Keratinocyte (primary cell): ENCODE results near the gene PLEKHJ1. TPM values are rescaled to one million over a fixed set of nuclear protein-coding genes. Genes with fewer than 3 reads are reported as not detected.

Experiments
- DNase-seq: peaks from one replicate; pipeline ENCODE4 v3.0.0-alpha.2; 2011; ENCODE audit warnings: low read depth, missing footprints, low spot score
- FAIRE-seq: peaks from 2 replicates; lab custom pipeline; 2011; peaks lifted over from hg19 to GRCh38; lab: Jason Lieb, UNC
- H2AFZ ChIP-seq: 2 replicates; pipeline ENCODE4 v1.6.0; 2012; ENCODE audit warnings: low read length, control low read depth, inconsistent platforms; ENCODE audit not compliant: control insufficient read depth
- H3K27ac ChIP-seq: 2 replicates; pipeline ENCODE4 v1.5.1; 2011; ENCODE audit warnings: low read length; ENCODE audit not compliant: control insufficient read depth, insufficient read depth
- H3K27me3 ChIP-seq: 3 replicates; pipeline ENCODE4 v1.6.0; 2011; ENCODE audit warnings: low read length; ENCODE audit not compliant: control insufficient read depth, insufficient read depth; ENCODE audit errors: extremely low read depth
- H3K36me3 ChIP-seq, 2 experiments: 2 replicates in 1 of 2; 3 replicates in 1 of 2; pipeline ENCODE4 v1.5.1; 2011; ENCODE audit warnings: low read length in 2 of 2, mild to moderate bottlenecking in 1 of 2; ENCODE audit not compliant: control insufficient read depth in 2 of 2, insufficient read depth in 2 of 2; ENCODE audit errors: extremely low read depth in 1 of 2
- H3K4me1 ChIP-seq: 3 replicates; pipeline ENCODE4 v1.5.1; 2011; ENCODE audit warnings: low read length; ENCODE audit not compliant: control insufficient read depth, insufficient read depth; ENCODE audit errors: extremely low read depth
- H3K4me2 ChIP-seq: 3 replicates; pipeline ENCODE4 v1.6.0; 2011; ENCODE audit warnings: low read depth, low read length; ENCODE audit not compliant: control insufficient read depth, insufficient read depth; ENCODE audit errors: extremely low read depth
- H3K4me3 ChIP-seq, 3 experiments: fragments of 200-600 bp in 1 of 3; sonication (generic) in 1 of 3; 2 replicates in 2 of 3; 3 replicates in 1 of 3; pipeline ENCODE4 v1.5.1; 2011 to 2016; ENCODE audit warnings: low read length in 3 of 3, mild to moderate bottlenecking in 3 of 3, control low read depth in 2 of 3, inconsistent platforms in 1 of 3, low read depth in 1 of 3, mixed read lengths in 1 of 3, mixed run types in 1 of 3, moderate library complexity in 1 of 3; ENCODE audit not compliant: control insufficient read depth in 2 of 3, insufficient read depth in 2 of 3; ENCODE audit errors: extremely low read depth in 1 of 3
- H3K79me2 ChIP-seq: 2 replicates; pipeline ENCODE4 v1.6.0; 2012; ENCODE audit warnings: low read length; ENCODE audit not compliant: control insufficient read depth, insufficient read depth
- H3K9ac ChIP-seq: 3 replicates; pipeline ENCODE4 v1.6.0; 2011; ENCODE audit warnings: low read length; ENCODE audit not compliant: control insufficient read depth, insufficient read depth; ENCODE audit errors: extremely low read depth
- H3K9me1 ChIP-seq: 3 replicates; pipeline ENCODE4 v1.6.0; 2011; ENCODE audit warnings: low read length; ENCODE audit not compliant: control insufficient read depth, insufficient read depth; ENCODE audit errors: extremely low read depth
- H3K9me3 ChIP-seq: 2 replicates; pipeline ENCODE4 v1.5.1; 2012; ENCODE audit warnings: low read depth, low read length; ENCODE audit not compliant: control insufficient read depth
- H4K20me1 ChIP-seq: 3 replicates; pipeline ENCODE4 v1.6.0; 2011; ENCODE audit warnings: low read length; ENCODE audit not compliant: control insufficient read depth, insufficient read depth; ENCODE audit errors: extremely low read depth
- EZH2 ChIP-seq: IDR thresholded peaks from one replicate; pipeline ENCODE4 v1.6.1; 2012; ENCODE audit warnings: inconsistent platforms, mild to moderate bottlenecking, low read length, moderate library complexity
- dilution Hi-C: fragments of 300-500 bp; cut with MboI; formaldehyde crosslinking; loops from one replicate; pipeline ENCODE4 v1.7.0; 2020; ENCODE audit warnings: low sequenced_read_pairs; ENCODE audit not compliant: extremely low pct_ligation_motif_present
- polyA plus RNA-seq, 5 experiments: library from polyadenylated mRNA; depleted of rRNA in 3 of 5; stranded (reverse) in 3 of 5; stranded (forward) in 1 of 5; unstranded in 1 of 5; fragments of >200 nt; gene quantifications; 1 replicate in 1 of 5; 2 replicates in 3 of 5; 3 replicates in 1 of 5; pipeline versions ENCODE4 v1.2.1 to v1.2.3, GENCODE V29; 2011 to 2012; ENCODE audit warnings: missing spikeins in 2 of 5, low read depth in 1 of 5, low replicate concordance in 1 of 5
- TF ChIP-seq, protein P1 (sequence below), 3 experiments: IDR thresholded peaks in 1 of 3; conservative IDR thresholded peaks in 1 of 3; optimal IDR thresholded peaks in 1 of 3; 2 replicates in 2 of 3; 3 replicates in 1 of 3; pipeline versions ENCODE3 to v1.5.1; 2011; ENCODE audit warnings: low read length in 3 of 3, mild to moderate bottlenecking in 3 of 3, moderate library complexity in 2 of 3, control low read depth in 1 of 3, inconsistent platforms in 1 of 3; ENCODE audit not compliant: insufficient read depth in 2 of 3; ENCODE audit errors: extremely low read depth in 1 of 3

PLEKHJ1 gene
- polyA plus RNA-seq, 1 donor (not counting 4 experiments of a cell fraction or from before 2014, with no cell fraction given) = 36.8 TPM

DNA sequence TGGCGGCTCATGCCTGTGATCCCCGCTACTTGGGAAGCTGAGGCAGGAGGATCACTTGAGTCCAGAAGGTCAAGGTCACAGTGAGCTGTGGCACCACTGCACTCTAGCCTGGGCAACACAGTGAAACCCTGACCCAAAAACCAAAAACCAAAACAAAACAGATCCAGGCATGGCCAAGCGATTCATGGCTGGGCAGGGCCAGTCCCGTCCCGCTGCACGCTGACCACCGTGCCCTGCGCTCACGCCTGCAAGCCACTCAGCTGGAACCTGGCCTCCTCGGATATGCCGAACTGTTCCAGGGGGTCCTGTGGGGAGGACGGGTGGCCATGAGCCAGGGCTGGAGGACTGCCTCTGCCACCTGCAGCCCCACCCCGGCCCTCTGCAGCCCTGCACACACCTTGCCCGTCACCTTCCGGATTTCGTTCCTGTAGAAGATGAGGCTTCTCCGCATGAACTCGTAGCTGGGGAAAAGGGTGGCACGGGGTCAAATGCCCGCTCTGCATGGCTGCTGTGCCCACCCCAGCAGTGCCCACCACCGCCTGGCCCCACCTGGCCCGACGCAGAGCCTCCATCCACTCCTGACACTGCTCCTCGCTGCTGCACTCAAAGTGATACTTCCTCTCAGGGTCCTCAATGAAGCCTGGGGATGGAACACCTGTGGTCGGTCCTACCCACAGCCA is 2.4 kb downstream of the PLEKHJ1 start:
- H3K27ac ChIP-seq = no peak overlapping the region
- H3K9me3 ChIP-seq = no peaks in the 10 kb centered on the region
- no peak overlapping the region for H3K4me2 ChIP-seq
- DNase-seq (no peak), FAIRE-seq (no peak)
- H2AFZ ChIP-seq = no peak overlapping the region
- peaks cover 4% of the 10 kb centered on the region for H3K9me1 ChIP-seq
- no peak for TF ChIP-seq EZH2
- TF ChIP-seq, protein P1, sequence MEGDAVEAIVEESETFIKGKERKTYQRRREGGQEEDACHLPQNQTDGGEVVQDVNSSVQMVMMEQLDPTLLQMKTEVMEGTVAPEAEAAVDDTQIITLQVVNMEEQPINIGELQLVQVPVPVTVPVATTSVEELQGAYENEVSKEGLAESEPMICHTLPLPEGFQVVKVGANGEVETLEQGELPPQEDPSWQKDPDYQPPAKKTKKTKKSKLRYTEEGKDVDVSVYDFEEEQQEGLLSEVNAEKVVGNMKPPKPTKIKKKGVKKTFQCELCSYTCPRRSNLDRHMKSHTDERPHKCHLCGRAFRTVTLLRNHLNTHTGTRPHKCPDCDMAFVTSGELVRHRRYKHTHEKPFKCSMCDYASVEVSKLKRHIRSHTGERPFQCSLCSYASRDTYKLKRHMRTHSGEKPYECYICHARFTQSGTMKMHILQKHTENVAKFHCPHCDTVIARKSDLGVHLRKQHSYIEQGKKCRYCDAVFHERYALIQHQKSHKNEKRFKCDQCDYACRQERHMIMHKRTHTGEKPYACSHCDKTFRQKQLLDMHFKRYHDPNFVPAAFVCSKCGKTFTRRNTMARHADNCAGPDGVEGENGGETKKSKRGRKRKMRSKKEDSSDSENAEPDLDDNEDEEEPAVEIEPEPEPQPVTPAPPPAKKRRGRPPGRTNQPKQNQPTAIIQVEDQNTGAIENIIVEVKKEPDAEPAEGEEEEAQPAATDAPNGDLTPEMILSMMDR (optimal IDR thresholded peaks at IDR 0.05 in 1 of 3, IDR thresholded peaks at IDR 0.05 in 1 of 3, conservative IDR thresholded peaks at IDR 0.05 in 1 of 3; ENCODE audit: extremely low read depth in 1 of 3, insufficient read depth in 2 of 3, low read length in 3 of 3) = no peak
- H3K27me3 ChIP-seq = no peaks in the 10 kb centered on the region
- H3K9ac ChIP-seq = no peak overlapping the region
- peaks cover 54% of the 10 kb centered on the region for H3K79me2 ChIP-seq
- peaks cover 2% of the 10 kb centered on the region for H4K20me1 ChIP-seq
- no peak overlapping the region for H3K4me3 ChIP-seq
- H3K36me3 ChIP-seq = peaks cover 19 to 41% of the 10 kb centered on the region in 2 experiments
- peaks cover 20% of the 10 kb centered on the region for H3K4me1 ChIP-seq
- dilution Hi-C loops = no loop called here

DNA sequence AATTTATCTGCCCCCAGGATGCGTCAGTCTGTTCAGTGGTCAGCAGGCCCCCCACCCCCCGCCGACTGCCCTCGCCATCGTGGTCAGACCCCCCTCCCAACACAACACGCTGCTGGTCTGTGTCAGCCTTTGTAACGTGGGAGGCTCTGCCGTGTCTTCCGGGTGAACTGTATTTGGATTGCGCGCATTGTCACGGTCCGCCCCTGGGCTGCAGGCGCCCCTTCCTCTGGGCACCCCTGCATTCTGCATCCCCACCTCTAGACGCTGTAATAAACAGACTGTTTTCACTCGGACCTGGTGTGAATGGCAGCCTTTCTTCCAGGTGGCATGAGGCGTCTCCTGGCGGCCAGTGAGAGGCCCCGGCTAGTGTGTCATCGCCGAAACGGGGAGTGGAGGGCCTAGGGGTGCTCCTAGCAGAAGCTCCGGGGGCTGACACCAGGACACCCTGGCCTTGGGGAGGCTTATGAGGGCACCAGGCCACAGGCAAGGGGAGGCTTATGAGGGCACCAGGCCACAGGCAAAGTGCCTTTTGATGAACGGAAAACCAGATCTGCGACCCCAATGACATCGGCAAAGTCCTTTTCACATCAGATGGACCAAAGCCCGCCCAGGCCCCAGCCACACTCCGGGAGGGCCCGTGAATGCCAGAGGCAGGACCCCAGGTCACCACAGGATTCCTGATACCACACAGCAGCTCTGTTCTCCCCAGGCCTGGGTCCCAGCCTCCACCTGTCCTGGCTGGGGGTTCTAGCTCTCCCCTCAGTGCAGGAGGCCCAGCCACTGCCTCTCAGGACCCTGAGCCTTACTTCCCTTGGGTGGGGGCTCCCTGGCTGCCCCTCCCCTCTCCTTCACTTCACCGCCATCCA is 3.6 kb downstream of the PLEKHJ1 start:
- Histone ChIP-seq H3K4me2 (no peak overlapping the region), H3K9me1 (no peaks in the 10 kb centered on the region), H3K4me1 (peaks cover 8% of the 10 kb centered on the region), H3K4me3 (no peak overlapping the region), H3K9me3 (no peaks in the 10 kb centered on the region), H3K36me3 (peaks cover 19 to 37% of the 10 kb centered on the region in 2 experiments), H3K9ac (no peak overlapping the region), H2AFZ (no peak overlapping the region), H3K27ac (no peak overlapping the region), H3K27me3 (no peaks in the 10 kb centered on the region), H3K79me2 (peaks cover 42% of the 10 kb centered on the region), H4K20me1 (peaks cover 4% of the 10 kb centered on the region)
- FAIRE-seq (no peak), DNase-seq (no peak)
- dilution Hi-C loops = no loop called here
- TF ChIP-seq EZH2 = no peak
- TF ChIP-seq, protein P1 (optimal IDR thresholded peaks at IDR 0.05 in 1 of 3, IDR thresholded peaks at IDR 0.05 in 1 of 3, conservative IDR thresholded peaks at IDR 0.05 in 1 of 3; ENCODE audit: extremely low read depth in 1 of 3, insufficient read depth in 2 of 3, low read length in 3 of 3) = no peak
